Measurements from ENCODE around the gene KAT6B. TPM values are rescaled to one million over a fixed set of nuclear protein-coding genes. Genes with fewer than 3 reads are reported as not detected.

Gene KAT6B
- total and polyA plus RNA-seq, 10 of the 15 experiments (the other 5 are each of a cell fraction or from before 2014, with no cell fraction given), result 2.7 to 22.6 (median 15.7) TPM

DNA sequence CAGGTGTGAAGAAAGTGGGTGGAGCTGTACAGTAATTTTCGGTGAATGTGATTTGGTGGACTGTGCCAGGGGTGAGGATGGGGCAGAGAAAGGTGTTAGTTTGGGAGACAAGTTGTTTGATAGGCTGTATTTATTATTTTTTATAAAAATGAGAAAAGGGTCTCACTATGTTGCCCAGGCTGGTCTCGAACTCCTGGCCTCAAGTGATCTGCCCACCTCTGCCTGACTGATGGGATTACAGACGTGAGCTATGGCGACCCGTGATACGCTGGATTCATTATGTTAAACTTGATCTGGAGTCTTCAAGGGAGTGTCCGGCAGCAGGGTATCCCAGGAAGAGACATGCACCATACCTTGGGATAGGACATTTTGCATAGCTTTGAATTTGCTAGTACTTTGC lies 1.3 kb downstream of the KAT6B start (continued):
- TF ChIP-seq YY1 (IDR thresholded peaks at IDR 0.05; ENCODE audit: low read depth, low read length), result no peak
- TF ChIP-seq, protein P1, sequence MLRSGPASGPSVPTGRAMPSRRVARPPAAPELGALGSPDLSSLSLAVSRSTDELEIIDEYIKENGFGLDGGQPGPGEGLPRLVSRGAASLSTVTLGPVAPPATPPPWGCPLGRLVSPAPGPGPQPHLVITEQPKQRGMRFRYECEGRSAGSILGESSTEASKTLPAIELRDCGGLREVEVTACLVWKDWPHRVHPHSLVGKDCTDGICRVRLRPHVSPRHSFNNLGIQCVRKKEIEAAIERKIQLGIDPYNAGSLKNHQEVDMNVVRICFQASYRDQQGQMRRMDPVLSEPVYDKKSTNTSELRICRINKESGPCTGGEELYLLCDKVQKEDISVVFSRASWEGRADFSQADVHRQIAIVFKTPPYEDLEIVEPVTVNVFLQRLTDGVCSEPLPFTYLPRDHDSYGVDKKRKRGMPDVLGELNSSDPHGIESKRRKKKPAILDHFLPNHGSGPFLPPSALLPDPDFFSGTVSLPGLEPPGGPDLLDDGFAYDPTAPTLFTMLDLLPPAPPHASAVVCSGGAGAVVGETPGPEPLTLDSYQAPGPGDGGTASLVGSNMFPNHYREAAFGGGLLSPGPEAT (IDR thresholded peaks at IDR 0.05; ENCODE audit: low read depth), result no peak
- no peak for TF ChIP-seq ZNF274 (IDR thresholded peaks at IDR 0.05; ENCODE audit: insufficient read depth, insufficient read length)
- TF ChIP-seq EZH2 (IDR thresholded peaks at IDR 0.05; ENCODE audit: borderline replicate concordance, control insufficient read depth, low read depth, low read length), result no peak
- TF ChIP-seq NFYB (IDR thresholded peaks at IDR 0.05; ENCODE audit: insufficient read depth, low read depth, low read length), result no peak

DNA sequence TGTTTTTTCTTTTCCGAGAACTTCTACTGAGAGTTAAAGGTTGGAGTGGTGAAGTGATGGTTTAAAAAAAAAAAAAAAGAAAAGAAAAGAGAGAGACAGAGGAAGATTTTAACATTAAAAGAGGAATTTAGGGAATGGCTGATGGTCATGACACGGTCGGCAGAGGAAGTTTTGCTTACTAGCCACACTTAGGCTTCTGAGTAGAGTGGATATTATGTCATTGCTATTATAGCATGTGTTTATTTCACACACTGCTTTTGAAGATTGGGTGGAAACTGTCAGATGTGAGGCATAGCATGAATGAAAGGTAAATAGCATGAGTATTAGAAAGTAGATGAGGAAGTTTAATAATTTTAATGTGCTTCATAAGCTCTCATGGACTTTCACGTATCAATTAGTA lies 2.5 kb downstream of the KAT6B start:
- RAD21 ChIA-PET (ENCODE audit: unreplicated experiment), result interaction anchor here (0.5 to 4.1 kb wide), 4 partner anchors 26 to 89 kb away, joined by 3 to 10 read pairs (median 4); no protein-coding TSS in a partner anchor
- Histone ChIP-seq H3K4me2 (ENCODE audit: control insufficient read depth, insufficient read depth) (peak overlapping the region; percentile 38), H3K79me2 (ENCODE audit: control insufficient read depth, insufficient read depth, low read length) (peaks cover 61% of the 10 kb centered on the region), H4K20me1 (ENCODE audit: control insufficient read depth, insufficient read depth) (no peaks in the 10 kb centered on the region), H2AFZ (ENCODE audit: control insufficient read depth, low read depth, low read length) (no peak overlapping the region), H3K4me3 (no peak overlapping the region), H3K36me3 (ENCODE audit: control insufficient read depth in 2 of 2, insufficient read depth in 2 of 2, low read length in 1 of 2) (no peaks in the 10 kb centered on the region), H3K27me3 (replicated peaks in 1 of 2; ENCODE audit: control insufficient read depth in 2 of 2, insufficient read depth in 2 of 2, low read length in 1 of 2) (no peaks in the 10 kb centered on the region), H3K4me1 (ENCODE audit: control insufficient read depth, insufficient read depth, low read length) (peaks cover 21% of the 10 kb centered on the region), H3K27ac (ENCODE audit: control insufficient read depth, insufficient read depth) (no peak overlapping the region), H3K9ac (ENCODE audit: control insufficient read depth, insufficient read depth, low read length) (no peak overlapping the region), H3K9me3 (replicated peaks; ENCODE audit: control insufficient read depth, insufficient read depth, low read length) (no peaks in the 10 kb centered on the region; the same call in 2 of the 3 replicates)
- SMC1A ChIA-PET (ENCODE audit: uncharacterized antibody, unreplicated experiment), result interaction anchor here (1.2 to 1.6 kb wide), 2 partner anchors 91 to 149 kb away, joined by 4 read pairs; no protein-coding TSS in a partner anchor
- no peak for ATAC-seq
- CTCF ChIA-PET, result interaction anchor here (0.6 to 0.9 kb wide), 2 partner anchors 192 to 203 kb away, joined by 3 read pairs; no protein-coding TSS in a partner anchor
- intact Hi-C loops (cut with micrococcal nuclease; ENCODE audit: unreplicated experiment), result loop anchor here (5.0 to 10.0 kb wide), 3 partner anchors 152 to 674 kb away; partner anchors contain the start of genes ADK and AP3M1
- WGBS (ENCODE audit: insufficient coverage, insufficient replicate concordance, low lambda C conversion rate, missing lambda C conversion rate), result 95% methylated on average over 4 of the region's 4 CpGs
- no peak for DNase-seq (ENCODE audit: low read depth, low spot score)
- TSS peak; percentile 58 for BruUV-seq (replicated peaks)
- in situ Hi-C loops (cut with MboI), result no loop called here
- no peak for FAIRE-seq
- POLR2A ChIA-PET, result no interaction called here
- TF ChIP-seq NFXL1 (IDR thresholded peaks at IDR 0.05; ENCODE audit: borderline replicate concordance) (no peak), IKZF2 (IDR thresholded peaks at IDR 0.05) (no peak), ZBED1 (IDR thresholded peaks at IDR 0.05; ENCODE audit: borderline replicate concordance) (no peak), SUZ12 (IDR thresholded peaks at IDR 0.05; ENCODE audit: unreplicated experiment) (no peak), SMAD1 (IDR thresholded peaks at IDR 0.05; ENCODE audit: low read depth, partially characterized antibody) (no peak), RCOR1 (conservative IDR thresholded peaks at IDR 0.05; ENCODE audit: low read depth, low read length) (no peak), YY1 (IDR thresholded peaks at IDR 0.05; ENCODE audit: low read depth, low read length) (no peak), NR2C1 (IDR thresholded peaks at IDR 0.05) (no peak)
- TF ChIP-seq, protein P2, sequence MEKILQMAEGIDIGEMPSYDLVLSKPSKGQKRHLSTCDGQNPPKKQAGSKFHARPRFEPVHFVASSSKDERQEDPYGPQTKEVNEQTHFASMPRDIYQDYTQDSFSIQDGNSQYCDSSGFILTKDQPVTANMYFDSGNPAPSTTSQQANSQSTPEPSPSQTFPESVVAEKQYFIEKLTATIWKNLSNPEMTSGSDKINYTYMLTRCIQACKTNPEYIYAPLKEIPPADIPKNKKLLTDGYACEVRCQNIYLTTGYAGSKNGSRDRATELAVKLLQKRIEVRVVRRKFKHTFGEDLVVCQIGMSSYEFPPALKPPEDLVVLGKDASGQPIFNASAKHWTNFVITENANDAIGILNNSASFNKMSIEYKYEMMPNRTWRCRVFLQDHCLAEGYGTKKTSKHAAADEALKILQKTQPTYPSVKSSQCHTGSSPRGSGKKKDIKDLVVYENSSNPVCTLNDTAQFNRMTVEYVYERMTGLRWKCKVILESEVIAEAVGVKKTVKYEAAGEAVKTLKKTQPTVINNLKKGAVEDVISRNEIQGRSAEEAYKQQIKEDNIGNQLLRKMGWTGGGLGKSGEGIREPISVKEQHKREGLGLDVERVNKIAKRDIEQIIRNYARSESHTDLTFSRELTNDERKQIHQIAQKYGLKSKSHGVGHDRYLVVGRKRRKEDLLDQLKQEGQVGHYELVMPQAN (conservative IDR thresholded peaks at IDR 0.05), result no peak
